Activated gamma-delta T cell (primary cell): ENCODE results near the gene MRTFB.
"Not testable (repeated sequence)": the region's sequence is repeated elsewhere in the genome, so short reads cannot be mapped to it uniquely, and the experiment has no call there.

ENCODE experiments used
- DNase-seq: peaks from one replicate; lab custom pipeline; 2025; lab: John Stamatoyannopoulos, UW
- total RNA-seq, 2 donors: gene quantifications; one replicate each; lab custom pipeline; 2026; lab: John Stamatoyannopoulos, UW

Gene MRTFB, protein sequence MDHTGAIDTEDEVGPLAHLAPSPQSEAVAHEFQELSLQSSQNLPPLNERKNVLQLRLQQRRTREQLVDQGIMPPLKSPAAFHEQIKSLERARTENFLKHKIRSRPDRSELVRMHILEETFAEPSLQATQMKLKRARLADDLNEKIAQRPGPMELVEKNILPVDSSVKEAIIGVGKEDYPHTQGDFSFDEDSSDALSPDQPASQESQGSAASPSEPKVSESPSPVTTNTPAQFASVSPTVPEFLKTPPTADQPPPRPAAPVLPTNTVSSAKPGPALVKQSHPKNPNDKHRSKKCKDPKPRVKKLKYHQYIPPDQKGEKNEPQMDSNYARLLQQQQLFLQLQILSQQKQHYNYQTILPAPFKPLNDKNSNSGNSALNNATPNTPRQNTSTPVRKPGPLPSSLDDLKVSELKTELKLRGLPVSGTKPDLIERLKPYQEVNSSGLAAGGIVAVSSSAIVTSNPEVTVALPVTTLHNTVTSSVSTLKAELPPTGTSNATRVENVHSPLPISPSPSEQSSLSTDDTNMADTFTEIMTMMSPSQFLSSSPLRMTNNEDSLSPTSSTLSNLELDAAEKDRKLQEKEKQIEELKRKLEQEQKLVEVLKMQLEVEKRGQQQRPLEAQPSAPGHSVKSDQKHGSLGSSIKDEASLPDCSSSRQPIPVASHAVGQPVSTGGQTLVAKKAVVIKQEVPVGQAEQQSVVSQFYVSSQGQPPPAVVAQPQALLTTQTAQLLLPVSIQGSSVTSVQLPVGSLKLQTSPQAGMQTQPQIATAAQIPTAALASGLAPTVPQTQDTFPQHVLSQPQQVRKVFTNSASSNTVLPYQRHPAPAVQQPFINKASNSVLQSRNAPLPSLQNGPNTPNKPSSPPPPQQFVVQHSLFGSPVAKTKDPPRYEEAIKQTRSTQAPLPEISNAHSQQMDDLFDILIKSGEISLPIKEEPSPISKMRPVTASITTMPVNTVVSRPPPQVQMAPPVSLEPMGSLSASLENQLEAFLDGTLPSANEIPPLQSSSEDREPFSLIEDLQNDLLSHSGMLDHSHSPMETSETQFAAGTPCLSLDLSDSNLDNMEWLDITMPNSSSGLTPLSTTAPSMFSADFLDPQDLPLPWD
- total RNA-seq = 14.3 to 17.4 reads per million in 2 donors

DNA sequence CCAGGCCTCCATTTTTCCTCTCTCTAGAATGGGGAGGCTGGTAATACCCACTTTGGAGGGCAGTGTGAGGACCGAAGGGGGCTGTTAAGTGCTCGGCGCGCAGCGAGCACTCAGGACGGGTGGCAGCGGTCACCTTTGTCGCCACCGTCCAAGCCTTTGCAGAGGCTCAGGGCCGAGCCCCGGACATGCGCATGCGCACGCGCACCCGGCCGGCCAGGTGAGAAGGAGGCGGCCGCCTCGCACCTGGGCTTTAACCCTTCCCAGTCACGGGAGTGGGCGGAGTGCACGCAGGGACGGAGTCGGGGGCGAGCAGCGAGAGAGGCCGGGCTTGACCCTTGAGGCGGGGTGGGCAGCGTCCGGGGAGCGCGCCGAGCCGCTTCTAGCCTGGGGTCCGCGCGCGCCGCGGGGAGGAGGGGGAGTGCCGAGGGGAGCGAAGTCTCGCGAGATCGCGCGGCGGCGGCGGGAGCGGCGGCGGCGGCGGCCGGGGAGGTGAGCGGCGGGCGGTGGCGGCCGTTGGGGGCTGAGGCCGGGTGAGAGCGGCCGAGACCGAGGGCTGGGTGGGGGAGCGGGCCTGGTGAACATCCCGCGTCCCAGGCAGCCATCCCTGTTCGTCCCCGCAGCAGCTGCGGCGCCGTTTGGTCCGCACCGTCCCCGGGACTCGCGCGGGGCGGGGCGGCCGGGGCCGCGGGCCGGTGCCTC, at the start of gene MRTFB:
TSS of gene MRTFB (plus strand) at position 443 of the 699 bp plus-strand sequence. CDS start 69,288 bp downstream, outside the sequence.
- peak; percentile 62 for DNase-seq

DNA sequence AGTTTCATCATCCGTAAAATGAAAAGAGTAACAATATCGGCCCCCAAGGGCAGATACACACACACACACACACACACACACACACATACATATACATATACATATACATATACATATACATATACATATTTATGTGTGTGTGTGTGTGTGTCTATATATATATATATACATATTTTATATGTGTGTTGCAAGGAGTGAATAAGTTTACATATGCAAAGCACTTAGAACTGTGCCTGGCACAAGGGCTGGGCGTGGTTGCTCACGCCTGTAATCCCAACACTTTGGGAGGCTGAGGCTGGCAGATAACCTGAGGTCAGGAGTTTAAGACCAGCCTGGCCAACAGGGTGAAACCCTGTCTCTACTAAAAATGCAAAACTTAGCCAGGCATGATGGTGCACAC, 47.6 kb upstream of the MRTFB start:
- not testable (repeated sequence) for DNase-seq

DNA sequence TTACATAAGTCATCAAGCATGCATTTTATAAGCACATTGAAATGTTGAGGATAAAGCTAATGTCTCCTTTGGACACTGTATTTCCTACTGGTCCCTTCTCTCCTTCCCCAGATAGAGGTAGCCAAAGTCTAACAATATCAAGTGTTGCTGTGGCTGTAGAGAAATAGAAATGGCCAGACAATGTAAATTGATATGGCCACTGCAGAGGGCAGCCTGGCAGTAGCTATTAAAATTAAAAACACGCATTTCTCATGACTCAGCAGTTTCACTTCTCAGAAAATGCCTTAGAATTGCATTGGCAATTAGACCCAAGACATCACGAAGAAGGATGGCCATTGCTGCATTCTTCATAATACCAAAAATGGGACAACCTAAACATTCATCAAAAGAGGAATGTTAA, 46.8 kb upstream of the MRTFB start:
- no peak for DNase-seq

DNA sequence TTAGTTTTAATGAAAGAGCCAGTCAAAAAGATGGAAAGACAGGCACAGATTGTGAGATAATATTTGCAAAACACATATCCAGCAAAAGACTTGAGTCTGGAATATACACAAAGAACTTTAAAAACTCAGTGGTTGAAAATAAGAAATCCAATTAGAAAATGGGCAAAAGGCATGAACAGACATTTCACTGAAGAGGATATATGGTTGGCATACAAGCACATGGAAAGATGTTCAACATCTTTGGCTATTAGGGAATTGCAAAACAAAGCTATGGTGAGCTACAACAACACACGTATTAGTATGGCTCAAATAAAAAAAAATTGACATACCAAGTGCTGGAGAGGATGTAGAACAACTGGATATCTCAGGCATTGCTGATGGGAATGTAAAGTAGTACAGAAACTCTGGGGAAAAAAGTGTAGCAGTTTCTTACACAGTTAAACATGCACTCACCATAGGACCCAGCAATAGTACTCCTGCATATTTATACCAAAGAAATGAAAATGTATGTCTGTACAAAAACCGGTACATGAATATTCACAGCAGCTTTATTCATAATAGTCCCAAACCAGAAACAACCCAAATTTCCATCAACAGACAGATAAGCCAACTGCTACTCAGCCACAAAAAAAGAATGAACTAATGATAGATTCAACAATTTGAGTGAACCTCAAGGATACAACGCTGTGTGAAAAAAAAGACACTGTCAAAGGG, 44.4 kb upstream of the MRTFB start:
- no peak for DNase-seq

DNA sequence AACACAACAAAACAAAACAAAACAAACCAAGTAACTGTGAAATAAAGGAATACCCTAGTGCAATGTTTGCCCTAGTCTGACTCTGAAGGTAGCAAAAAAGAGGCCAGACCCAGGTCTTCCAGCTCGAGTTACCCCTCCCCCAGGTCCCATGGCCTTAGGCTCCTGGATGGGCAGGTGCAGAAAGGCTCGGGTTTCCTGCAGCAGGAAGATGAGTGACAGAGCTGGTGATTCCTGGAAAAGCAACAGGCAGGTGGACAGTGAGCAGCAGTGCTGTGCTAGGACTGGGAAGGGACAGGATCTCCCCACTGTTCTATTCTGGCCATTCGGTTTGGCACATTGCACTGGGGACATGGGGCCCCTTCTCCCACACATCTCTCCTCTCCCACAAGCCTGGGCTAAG, 42.9 kb upstream of the MRTFB start:
- DNase-seq = no peak

DNA sequence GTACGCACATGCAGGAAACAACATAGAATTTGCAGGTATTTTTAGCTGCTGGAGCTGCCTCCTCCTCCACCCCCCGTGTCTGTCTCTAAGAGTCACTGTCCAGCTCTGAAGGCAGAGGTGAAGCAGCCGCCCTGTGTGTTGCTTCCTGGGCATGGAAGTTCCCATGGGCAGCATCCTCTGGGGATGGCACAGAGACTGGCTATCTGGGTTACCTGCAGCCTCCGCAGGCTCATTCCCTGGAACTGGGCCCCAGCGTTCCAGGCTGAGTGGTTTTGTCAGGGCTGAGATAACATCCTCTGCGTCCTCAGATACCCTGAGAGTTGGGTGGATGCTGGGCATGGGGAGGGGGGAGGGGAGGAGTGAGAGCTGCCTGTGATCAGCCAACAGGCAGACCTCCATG, 41.5 kb upstream of the MRTFB start:
- no peak for DNase-seq

DNA sequence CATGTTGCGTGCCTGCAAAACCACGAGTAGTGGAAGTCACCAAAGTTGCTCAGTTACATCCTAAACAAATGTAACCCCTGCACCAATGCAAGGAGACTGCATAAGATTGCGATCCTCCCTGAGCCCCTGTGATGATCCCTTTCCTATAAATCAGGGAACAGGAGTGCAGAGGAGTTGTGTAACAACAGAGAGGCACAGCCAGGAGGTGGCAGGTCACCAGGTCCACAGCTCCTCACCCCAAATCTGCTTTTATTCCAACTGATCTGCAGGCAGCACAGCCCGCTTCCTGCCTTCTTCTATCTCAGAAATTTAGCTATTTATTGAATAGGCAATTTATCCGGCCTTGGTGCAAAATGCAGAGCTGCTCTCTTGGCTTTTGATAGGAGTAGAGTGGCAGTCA, 36.0 kb upstream of the MRTFB start:
- DNase-seq = no peak

DNA sequence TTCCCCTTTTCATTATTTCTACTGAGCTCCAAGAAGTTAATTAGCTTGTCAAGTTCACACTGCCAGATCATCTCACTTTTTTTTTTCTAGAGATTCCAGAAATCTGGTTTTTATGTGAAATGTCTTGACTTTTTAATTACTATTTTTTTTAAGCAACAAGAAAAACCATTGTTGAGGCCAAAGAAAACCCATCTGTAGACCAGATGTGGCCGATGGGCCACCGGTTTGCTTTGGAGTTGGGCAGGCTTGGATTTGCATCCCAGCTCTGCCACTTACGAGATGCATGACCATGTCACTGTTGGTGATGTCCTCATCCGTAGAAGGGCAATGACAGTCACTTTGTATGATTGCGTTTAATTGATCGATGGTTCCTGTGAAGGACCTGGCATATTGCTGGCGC, 34.2 kb upstream of the MRTFB start:
- no peak for DNase-seq

DNA sequence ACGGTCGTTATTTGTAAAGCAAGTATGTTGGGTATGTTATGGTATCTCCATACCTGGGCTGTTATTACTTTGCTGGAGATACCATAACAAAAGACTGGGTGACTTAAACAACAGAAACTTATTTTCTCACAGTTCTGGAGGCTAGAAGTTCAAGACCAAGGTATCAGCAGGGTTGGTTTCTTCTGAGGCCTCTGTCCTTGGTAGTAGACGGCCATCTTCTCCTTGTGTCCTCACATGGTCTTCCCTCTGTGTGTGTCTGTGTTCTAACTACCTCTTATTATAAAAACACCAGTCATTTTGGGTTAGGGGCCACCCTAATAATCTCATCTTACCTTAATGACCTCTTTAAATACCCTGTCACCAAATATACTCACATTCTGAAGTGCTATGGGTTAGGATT, 33.2 kb upstream of the MRTFB start:
- no peak for DNase-seq

DNA sequence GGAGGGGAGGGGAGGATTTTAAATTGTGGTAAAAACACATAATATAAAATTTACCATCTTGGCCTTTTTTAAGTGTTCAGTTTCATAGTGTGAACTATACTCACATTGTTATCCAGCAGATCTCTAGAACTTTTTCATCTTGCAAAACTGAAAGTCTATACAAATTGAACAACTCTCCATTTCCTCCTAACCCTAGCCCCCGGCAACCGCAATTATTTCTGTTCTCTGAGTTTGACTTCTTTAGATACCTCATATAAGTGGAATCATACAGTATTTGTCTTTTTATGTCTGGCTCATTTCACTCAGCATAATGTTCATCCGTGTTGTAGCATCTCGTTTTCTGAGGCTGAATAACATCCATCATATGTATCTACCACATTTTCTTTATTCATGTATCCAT, 30.0 kb upstream of the MRTFB start:
- DNase-seq = no peak

DNA sequence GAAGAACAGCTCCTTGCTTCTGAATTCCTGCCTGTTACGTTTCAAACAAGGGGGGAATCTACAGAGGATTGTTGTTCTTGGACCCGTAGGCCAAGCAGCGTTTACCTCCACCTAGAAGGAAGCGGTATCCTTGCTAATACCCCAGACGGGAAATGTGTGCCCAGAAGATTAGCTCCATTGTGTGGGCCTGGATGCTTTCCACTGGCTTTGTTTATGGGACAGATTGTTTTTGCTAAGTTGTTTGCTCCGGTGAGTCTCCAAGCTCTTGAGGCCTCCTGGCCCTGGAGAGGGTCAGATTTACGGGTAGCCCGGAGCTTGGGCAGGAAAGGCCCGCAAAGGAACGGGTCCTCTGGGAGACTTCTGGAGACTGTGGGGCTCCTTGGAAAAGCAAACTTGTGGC, 28.4 kb upstream of the MRTFB start:
- DNase-seq = no peak

DNA sequence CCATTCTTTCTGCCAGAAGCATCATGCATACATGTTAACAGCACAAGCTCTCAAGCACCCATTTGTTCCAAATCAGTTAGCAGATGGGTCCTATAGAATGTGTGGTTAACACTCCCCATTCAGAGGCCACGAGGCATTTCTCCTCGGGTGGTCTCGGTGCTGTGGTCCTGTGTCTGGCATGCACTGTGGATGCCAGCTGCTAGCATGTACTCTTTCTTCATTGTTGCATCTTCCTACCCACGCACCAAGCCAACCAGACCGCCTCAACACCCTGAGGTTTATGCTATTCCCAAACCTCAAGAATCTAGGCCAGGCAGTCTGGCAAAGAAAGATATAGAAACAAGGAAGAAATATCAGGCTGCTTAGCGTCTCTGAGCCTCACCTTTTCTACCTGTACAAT, 27.8 kb upstream of the MRTFB start:
- DNase-seq = no peak

DNA sequence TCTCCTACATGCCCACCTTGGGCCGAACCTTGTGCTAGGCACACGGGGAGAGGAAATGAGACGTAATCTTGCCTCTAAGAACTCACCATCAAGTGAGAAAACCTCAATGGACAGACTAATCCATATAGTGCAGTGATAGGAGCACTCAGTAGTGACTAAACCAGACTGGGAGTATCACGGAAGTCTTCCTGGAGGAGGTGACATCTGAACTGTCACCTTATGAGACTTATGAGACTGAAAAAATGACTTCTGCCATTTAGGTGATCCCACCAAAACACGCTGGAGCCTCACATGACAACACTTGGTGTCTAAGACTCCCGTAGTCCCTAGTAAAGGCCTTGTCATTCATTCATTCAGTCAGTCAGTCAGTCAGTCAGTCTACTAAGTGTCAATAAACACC, 27.3 kb upstream of the MRTFB start:
- DNase-seq = no peak

DNA sequence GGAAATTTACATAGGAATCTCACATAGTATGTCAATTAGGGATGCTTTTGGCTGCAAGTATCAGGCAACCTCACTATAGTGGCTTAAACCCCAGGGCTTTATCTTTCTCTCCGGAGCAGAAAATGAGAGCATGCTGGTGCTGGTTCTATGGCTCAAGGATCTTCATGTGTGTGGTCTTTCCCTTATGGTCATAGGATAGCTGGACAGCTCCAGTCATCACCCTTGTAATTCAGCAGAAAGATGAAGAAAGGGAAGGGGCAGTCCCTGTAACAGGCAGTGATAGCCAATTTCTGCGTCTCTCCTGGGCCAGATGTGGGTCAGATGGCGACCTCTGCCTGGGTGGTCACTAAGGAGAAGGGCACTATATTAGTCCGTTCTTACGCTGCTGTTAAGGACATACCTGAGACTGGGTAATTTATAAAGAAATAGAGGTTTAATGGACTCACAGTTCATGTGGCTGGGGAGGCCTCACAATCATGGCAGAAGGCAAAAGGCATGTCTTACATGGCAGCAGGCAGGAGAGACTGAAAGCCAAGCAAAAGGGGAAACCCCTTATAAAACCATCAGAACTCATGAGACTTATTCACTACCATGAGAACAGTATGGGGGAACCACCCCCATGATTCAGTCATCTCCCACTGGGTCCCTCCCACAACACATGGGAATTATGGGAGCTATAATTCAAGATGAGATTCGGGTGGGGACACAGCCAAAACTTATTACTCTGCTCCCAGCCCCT, 23.8 kb upstream of the MRTFB start:
- not testable (repeated sequence) for DNase-seq

DNA sequence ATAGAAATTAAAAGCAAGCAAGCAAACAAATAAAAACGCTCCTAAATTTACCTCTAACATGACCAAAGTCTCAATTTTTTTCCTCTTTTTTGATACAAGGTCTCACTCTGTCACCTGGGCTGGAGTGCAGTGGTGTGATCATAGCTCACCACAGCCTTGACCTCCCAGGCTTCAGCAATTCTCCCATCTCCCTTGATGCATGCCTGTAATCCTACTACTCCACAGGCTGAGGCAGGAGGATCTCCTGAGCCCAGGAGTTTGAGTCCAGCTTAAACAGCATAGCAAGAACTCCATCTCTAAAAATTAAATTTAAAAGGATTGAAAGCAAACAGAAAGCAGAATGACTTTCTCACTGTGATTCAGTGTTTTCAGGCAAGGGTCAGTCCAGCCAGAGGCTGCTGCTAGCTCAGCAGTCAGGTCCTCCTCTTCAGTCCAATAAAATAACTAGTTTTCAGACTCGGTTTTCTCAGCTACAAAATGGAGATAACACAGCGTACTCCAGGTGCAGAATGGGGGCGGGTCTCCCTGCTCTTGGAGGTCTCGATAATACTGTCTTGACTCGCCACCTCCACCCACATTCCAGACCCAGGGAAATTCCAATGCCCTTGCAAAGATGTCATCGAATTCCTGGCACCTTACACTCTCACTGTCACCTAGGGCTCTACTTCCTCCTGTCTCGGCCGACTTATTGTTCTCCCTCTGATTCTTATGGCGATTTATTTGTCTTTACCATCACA, 20.7 kb upstream of the MRTFB start:
- no peak for DNase-seq

DNA sequence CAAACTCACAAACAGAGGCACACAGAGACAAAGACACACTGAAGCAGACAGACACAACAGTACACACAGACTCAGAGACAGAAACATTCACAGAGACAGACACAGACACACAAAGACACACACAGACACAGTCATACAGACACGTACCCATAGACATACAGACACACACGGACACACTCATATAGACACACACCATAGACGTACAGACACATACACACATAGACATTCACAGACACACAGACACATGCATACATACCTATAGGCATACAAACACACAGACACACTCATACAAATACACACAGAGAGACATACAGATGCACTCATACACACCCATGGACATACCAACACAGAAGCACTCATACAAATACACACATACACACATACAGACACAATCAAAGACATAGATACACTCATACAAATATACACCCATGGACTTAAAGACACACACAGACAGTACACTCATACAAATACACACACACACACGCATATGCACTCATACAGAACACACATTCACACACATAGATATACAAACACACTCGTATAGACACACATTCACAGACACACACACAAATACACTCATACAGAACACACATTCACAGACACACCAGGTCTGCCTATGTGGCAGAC, 19.9 kb upstream of the MRTFB start:
- DNase-seq = no peak

DNA sequence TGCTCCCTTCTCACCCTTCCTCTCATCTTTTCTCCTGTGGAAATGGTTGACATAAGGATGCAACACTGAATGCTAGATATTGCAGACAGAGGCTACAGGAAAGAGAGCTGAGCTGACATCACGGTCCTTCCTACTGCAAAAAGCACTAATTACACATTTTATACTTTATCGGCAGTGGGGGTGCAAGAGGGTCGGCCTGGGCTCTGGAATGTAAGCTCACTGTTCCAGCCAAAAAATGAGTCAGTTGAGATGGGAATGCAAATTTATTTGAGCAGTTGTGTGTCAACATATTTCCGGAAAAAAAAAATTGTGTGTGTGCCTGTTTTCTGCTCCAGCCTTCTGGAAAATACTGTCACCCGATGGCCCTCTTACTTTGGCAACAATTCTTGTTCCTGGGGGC, 14.1 kb upstream of the MRTFB start:
- no peak for DNase-seq

DNA sequence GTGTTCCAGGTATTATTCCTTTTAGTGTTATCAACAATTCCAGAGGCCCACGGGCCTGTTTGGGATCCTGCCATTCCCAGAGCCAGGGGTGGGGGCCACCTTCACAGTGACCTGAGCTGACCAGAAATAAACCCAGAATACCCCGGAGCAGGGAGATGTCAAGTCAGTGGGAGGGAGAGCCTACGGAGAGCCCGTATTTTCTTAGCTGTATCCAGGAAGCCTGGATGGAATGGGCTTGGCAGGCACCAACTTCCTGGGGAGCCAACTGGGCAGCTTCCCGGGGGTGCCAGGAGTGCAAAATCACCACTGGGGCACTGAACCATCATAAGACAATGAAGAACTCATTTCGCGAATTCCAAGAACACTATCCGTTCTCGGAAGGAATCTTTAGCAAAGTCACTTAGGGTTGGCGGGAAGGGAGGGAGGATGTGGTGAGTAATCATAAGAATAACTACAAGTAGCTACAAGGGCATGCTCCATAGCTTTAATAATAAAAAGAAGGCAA, 13.2 kb upstream of the MRTFB start:
- DNase-seq = no peak

DNA sequence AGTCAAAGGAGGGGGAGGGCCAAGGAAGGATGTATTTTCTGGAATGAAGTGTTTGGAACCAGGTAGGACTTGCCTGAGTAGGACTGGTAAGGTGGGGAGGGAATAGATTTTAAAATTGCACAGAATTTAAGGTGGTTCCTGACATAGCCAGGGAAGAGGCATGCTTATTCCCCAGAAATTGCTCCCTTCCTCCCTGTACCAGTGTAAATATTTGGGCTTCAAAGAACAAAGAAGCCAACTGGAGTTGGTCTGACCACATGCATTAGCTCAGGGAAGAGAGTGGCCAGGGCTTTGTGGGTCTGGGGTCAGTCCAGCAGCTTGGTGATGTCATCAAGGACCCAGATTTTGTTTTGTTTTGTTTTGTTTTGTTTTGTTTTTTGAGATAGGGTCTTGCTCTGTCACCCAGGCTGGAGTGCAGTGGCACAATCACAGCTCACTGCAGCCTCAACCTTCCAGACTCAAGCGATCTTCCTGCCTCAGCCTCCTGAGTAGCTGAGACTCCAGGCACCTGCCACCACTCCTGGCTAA, 9.3 kb upstream of the MRTFB start:
- DNase-seq = no peak
